GM23338 (cell line): ENCODE data around the gene BCAR3. TPM values are rescaled to one million over a fixed set of nuclear protein-coding genes. Genes with fewer than 3 reads are reported as not detected.

Experiments
- ATAC-seq: fragments of 200-7000 bp; cut with Tn5 transposase; 3 replicates; pipeline ENCODE4 v1.9.1; 2020
- DNase-seq: peaks from one replicate; pipeline ENCODE4 v3.0.0-alpha.2; 2015; ENCODE audit warnings: low spot score
- H2AFZ ChIP-seq: fragments of 200-600 bp; sonication (generic); 2 replicates; pipeline ENCODE4 v1.8.0; 2016; ENCODE audit warnings: antibody characterized with exemption, mild to moderate bottlenecking, moderate library complexity
- H3F3A ChIP-seq: fragments of 200-600 bp; sonication (generic); replicated peaks from 2 replicates; pipeline ENCODE4 v1.8.0; 2017; ENCODE audit warnings: antibody characterized with exemption, mixed run types, low read depth
- H3K27ac ChIP-seq: fragments of 200-600 bp; sonication (generic); 2 replicates; pipeline ENCODE4 v1.6.1; 2016; ENCODE audit warnings: low read depth
- H3K27me3 ChIP-seq: fragments of 200-600 bp; sonication (generic); 2 replicates; pipeline ENCODE4 v1.8.0; 2016; ENCODE audit warnings: mild to moderate bottlenecking, mixed run types, moderate library complexity; ENCODE audit not compliant: insufficient read depth
- H3K36me3 ChIP-seq: fragments of 200-600 bp; sonication (generic); 2 replicates; pipeline ENCODE4 v1.8.0; 2016; ENCODE audit warnings: mild to moderate bottlenecking; ENCODE audit not compliant: insufficient read depth
- H3K4me1 ChIP-seq: fragments of 200-600 bp; sonication (generic); 2 replicates; pipeline ENCODE4 v1.8.0; 2016; ENCODE audit warnings: mild to moderate bottlenecking, moderate library complexity; ENCODE audit not compliant: insufficient read depth
- H3K4me2 ChIP-seq: fragments of 200-600 bp; sonication (generic); 2 replicates; pipeline ENCODE4 v1.7.1; 2017; ENCODE audit warnings: mixed run types
- H3K4me3 ChIP-seq: fragments of 200-600 bp; sonication (generic); 2 replicates; pipeline ENCODE4 v1.6.1; 2016; ENCODE audit warnings: mixed run types
- H3K79me2 ChIP-seq: fragments of 200-600 bp; sonication (generic); replicated peaks from 2 replicates; pipeline ENCODE4 v1.8.0; 2017; ENCODE audit warnings: mild to moderate bottlenecking; ENCODE audit not compliant: insufficient read depth
- H3K9me2 ChIP-seq: fragments of 200-600 bp; sonication (generic); 2 replicates; pipeline ENCODE4 v1.8.0; 2017; ENCODE audit not compliant: insufficient read depth
- H4K20me1 ChIP-seq: fragments of 200-600 bp; sonication (generic); replicated peaks from 2 replicates; pipeline ENCODE4 v1.8.0; 2017; ENCODE audit warnings: mild to moderate bottlenecking; ENCODE audit not compliant: insufficient read depth
- H3K27ac Mint-ChIP-seq: 2 replicates; pipeline ENCODE4 v1.8.0; 2020; ENCODE audit warnings: inconsistent platforms, mild to moderate bottlenecking, moderate library complexity, mixed read lengths
- H3K27me3 Mint-ChIP-seq: 3 replicates; pipeline ENCODE4 v1.8.0; 2022; ENCODE audit warnings: low read depth, mild to moderate bottlenecking, moderate library complexity, mixed read lengths, inconsistent platforms; ENCODE audit not compliant: insufficient read depth, poor library complexity
- H3K36me3 Mint-ChIP-seq: 3 replicates; pipeline ENCODE4 v1.8.0; 2021; ENCODE audit warnings: low read depth, mild to moderate bottlenecking, inconsistent platforms, moderate library complexity, mixed read lengths
- H3K4me1 Mint-ChIP-seq: 3 replicates; pipeline ENCODE4 v1.8.0; 2020; ENCODE audit warnings: mild to moderate bottlenecking, inconsistent platforms, mixed read lengths
- H3K4me3 Mint-ChIP-seq: 3 replicates; pipeline ENCODE4 v1.8.0; 2021; ENCODE audit warnings: moderate library complexity, mild to moderate bottlenecking, inconsistent platforms, mixed read lengths
- H3K9me3 Mint-ChIP-seq: 3 replicates; pipeline ENCODE4 v1.8.0; 2020; ENCODE audit warnings: moderate library complexity, mild to moderate bottlenecking, inconsistent platforms, mixed read lengths
- CREB1 ChIP-seq: fragments of 250-450 bp; sonication (Bioruptor Pico); IDR thresholded peaks from 2 replicates; pipeline ENCODE4 v1.5.0; 2020; ENCODE audit warnings: low read depth, mild to moderate bottlenecking, moderate library complexity
- EZH2phosphoT487 ChIP-seq: fragments of 200-600 bp; sonication (generic); IDR thresholded peaks from one replicate; pipeline ENCODE4 v1.8.1; 2018; ENCODE audit warnings: antibody characterized with exemption; ENCODE audit not compliant: unreplicated experiment
- JUNB ChIP-seq: IDR thresholded peaks from one replicate; pipeline ENCODE4 v1.6.1; 2016; ENCODE audit warnings: antibody characterized with exemption; ENCODE audit not compliant: unreplicated experiment
- POLR2AphosphoS5 ChIP-seq: IDR thresholded peaks from 2 replicates; pipeline ENCODE4 v1.6.1; 2016; ENCODE audit warnings: antibody characterized with exemption, low read depth
- STAT1 ChIP-seq: IDR thresholded peaks from one replicate; pipeline ENCODE4 v1.6.1; 2016; ENCODE audit warnings: antibody characterized with exemption; ENCODE audit not compliant: unreplicated experiment
- ZNF114 ChIP-seq: fragments of 250-450 bp; sonication (Bioruptor Pico); IDR thresholded peaks from 2 replicates; pipeline ENCODE4 v1.5.0; 2020; ENCODE audit warnings: mild to moderate bottlenecking, moderate library complexity
- ZNF331 ChIP-seq: fragments of 250-450 bp; sonication (Bioruptor Pico); IDR thresholded peaks from 2 replicates; pipeline ENCODE4 v1.5.0; 2020; ENCODE audit warnings: low read depth, mild to moderate bottlenecking, moderate library complexity
- ZNF462 ChIP-seq: fragments of 250-450 bp; sonication (Bioruptor Pico); IDR thresholded peaks from 2 replicates; pipeline ENCODE4 v1.5.0; 2020; ENCODE audit warnings: mild to moderate bottlenecking, moderate library complexity
- polyA plus RNA-seq: library from polyadenylated mRNA; unstranded; fragments of >200 nt; fragmentation: Nextera tagmentation; extraction: Ambion mirVana; gene quantifications from 2 replicates; pipeline ENCODE4 v1.2.1, GENCODE V29; 2016
- total RNA-seq: library from RNA; depleted of rRNA; stranded (reverse); fragments of >200 nt; shearing (Covaris generic); gene quantifications from 2 replicates; pipeline ENCODE4 v1.2.3, GENCODE V29; 2014
- TF ChIP-seq, protein P1 (sequence below): IDR thresholded peaks from 2 replicates; pipeline ENCODE4 v1.6.1; 2016; ENCODE audit warnings: antibody characterized with exemption

BCAR3 gene
- total and polyA plus RNA-seq, 2 experiments from 2014 or later, result 5.5 to 9.7 TPM

DNA sequence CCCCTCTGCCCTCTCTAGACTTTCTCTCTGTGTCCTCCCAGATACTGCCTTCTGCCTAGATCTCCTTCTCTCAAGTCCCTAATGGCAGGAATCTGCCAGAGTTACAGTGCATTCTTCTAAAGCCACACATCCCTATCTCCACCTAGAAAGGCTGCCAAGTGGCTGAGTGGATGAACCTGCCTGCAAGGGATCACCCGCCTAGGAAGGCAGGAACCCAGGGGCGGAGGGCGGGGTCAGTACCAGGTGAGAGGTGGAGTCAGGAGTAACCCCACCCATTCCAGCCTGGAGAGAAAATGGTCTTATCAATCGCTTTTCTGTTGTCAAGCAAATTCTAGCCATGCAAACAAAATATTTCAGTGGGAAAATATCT lies 60.8 kb downstream of the BCAR3 start (continued):
- TF ChIP-seq ZNF462 (CRISPR knock-in tag) (no peak), ZNF114 (no peak), ZNF331 (CRISPR knock-in tag) (no peak), EZH2phosphoT487 (no peak), CREB1 (CRISPR knock-in tag) (no peak)

DNA sequence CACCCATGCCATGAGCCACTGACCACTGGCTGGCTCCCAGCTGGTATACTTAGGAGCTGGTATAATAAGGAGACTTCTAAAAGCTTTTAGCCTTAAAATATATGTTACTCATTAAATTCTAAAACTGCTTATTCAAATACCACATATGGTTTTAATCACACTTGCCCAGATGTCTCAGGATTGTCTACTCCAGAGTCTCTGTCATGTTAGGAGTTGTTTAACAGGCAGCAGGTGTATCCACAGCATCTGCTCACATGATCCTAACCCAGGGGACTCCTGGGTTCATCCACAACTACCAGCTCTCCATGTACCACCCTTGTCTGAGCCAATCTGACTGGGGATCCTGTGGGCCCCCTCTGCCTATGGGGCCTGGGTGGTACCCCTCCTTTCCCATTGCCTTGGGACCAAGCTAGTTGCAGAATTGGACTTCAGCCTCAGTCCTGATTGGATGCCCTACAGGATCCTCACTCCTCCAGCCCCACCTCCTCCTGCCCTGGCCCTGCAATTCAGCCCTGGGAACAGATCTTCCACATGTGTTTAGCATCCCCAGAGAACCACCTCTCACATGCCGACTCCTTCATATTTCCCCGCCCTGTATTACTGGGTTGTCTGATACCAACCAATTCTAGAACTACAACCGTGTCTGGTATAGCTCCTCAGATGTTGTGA lies 61.3 kb downstream of the BCAR3 start:
- peaks cover 51% of the 10 kb centered on the region for H3K4me1 Mint-ChIP-seq
- H3K4me2 ChIP-seq, result no peak overlapping the region
- no peaks in the 10 kb centered on the region for H3K36me3 ChIP-seq
- no peaks in the 10 kb centered on the region for H4K20me1 ChIP-seq
- ATAC-seq, result no peak
- no peaks in the 10 kb centered on the region for H3K9me2 ChIP-seq
- no peaks in the 10 kb centered on the region for H3K27me3 ChIP-seq
- H3K4me3 Mint-ChIP-seq, result no peak overlapping the region
- no peaks in the 10 kb centered on the region for H3K9me3 Mint-ChIP-seq
- H2AFZ ChIP-seq, result no peak overlapping the region
- no peak overlapping the region for H3K4me3 ChIP-seq
- no peaks in the 10 kb centered on the region for H3K36me3 Mint-ChIP-seq
- H3K4me1 ChIP-seq, result peaks cover 28% of the 10 kb centered on the region
- H3K79me2 ChIP-seq, result peaks cover 10% of the 10 kb centered on the region; the same call in 1 of the 2 replicates
- no peaks in the 10 kb centered on the region for H3F3A ChIP-seq
- H3K27ac ChIP-seq, result no peak overlapping the region
- no peak for DNase-seq
- H3K27me3 Mint-ChIP-seq, result peaks cover 5% of the 10 kb centered on the region
- no peak overlapping the region; the same call in 1 of the 2 replicates for H3K27ac Mint-ChIP-seq
- TF ChIP-seq, protein P1, sequence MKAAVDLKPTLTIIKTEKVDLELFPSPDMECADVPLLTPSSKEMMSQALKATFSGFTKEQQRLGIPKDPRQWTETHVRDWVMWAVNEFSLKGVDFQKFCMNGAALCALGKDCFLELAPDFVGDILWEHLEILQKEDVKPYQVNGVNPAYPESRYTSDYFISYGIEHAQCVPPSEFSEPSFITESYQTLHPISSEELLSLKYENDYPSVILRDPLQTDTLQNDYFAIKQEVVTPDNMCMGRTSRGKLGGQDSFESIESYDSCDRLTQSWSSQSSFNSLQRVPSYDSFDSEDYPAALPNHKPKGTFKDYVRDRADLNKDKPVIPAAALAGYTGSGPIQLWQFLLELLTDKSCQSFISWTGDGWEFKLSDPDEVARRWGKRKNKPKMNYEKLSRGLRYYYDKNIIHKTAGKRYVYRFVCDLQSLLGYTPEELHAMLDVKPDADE, result no peak
- TF ChIP-seq ZNF114 (no peak), POLR2AphosphoS5 (no peak), ZNF331 (CRISPR knock-in tag) (no peak), CREB1 (CRISPR knock-in tag) (no peak), JUNB (no peak), STAT1 (no peak)
